Limb (tissue), 2 donors: ENCODE data around the gene PPP4R2.

Experiments
- DNase-seq, 2 donors: peaks; one replicate each; pipeline ENCODE4 v3.0.0-alpha.2; 2016; ENCODE audit errors: extremely low spot score in 2 of 2

Gene PPP4R2

GRCh38 chr3:73114711-73115110 lies 118.1 kb downstream of the PPP4R2 start:
- no peak for DNase-seq

- no peak for DNase-seq
These were observed 119.2 kb downstream of the PPP4R2 start for GRCh38 chr3:73115806-73116205.
